Adipose tissue (tissue), 3 donors: Measurements from ENCODE around the gene FBXO31. TPM values are rescaled to one million over a fixed set of nuclear protein-coding genes. Genes with fewer than 3 reads are reported as not detected.

ENCODE experiments used
- H3K27ac ChIP-seq: one replicate; pipeline ENCODE4 v1.5.1; 2013; ENCODE audit warnings: low read depth, low read length
- WGBS, 3 donors: extraction: QIAGEN DNeasy Blood & Tissue Kit; methylation state at CpG; one replicate each; pipeline ENCODE4 v1.1.7; 2013; 5-methylcytosine and 5-hydroxymethylcytosine counted together
- polyA plus RNA-seq, 3 donors: library from polyadenylated mRNA; stranded (reverse); fragments of 200-250 nt; gene quantifications; one replicate each; pipeline ENCODE4 v1.2.3, GENCODE V29; 2013
- donor health status: healthy with polysubstance abuse.
- donor health status: Bipolar disorder and iron deficiency.
- donor health status: healthy.

Gene FBXO31
- polyA plus RNA-seq, 3 donors = 14.6 to 26.6 (median 23.6) TPM

- WGBS, 3 donors = 83 to 93% (median 86%) methylated on average over 17 to 19 of the region's 19 CpGs
- H3K27ac ChIP-seq = no peak overlapping the region
Measured at GRCh38 chr16:87336434-87337240, 46.9 kb downstream of the FBXO31 start.

- H3K27ac ChIP-seq = no peak overlapping the region
- 88 to 90% (median 88%) methylated on average over 18 to 19 of the region's 19 CpGs for WGBS, 3 donors
Measured at GRCh38 chr16:87335625-87336433, 47.7 kb downstream of the FBXO31 start.

- H3K27ac ChIP-seq = no peak overlapping the region
Measured at GRCh38 chr16:87334651-87335624, 48.6 kb downstream of the FBXO31 start.

GRCh38 chr16:87333581-87334331, 49.8 kb downstream of the FBXO31 start:
- H3K27ac ChIP-seq = no peak overlapping the region
- WGBS, 3 donors = 92 to 95% (median 93%) methylated on average over 40 to 41 of the region's 41 CpGs

More at GRCh38 chr16:87334651-87335624, 48.6 kb downstream of the FBXO31 start:
- WGBS, 3 donors = 92 to 93% (median 93%) methylated on average over 29 of the region's 29 CpGs

- 91 to 92% (median 91%) methylated on average over 15 of the region's 15 CpGs for WGBS, 3 donors
- no peak overlapping the region for H3K27ac ChIP-seq
Measured at GRCh38 chr16:87333101-87333500, 50.5 kb downstream of the FBXO31 start.

- 78 to 85% (median 85%) methylated on average over 10 of the region's 10 CpGs for WGBS, 3 donors
- no peak overlapping the region for H3K27ac ChIP-seq
Measured at GRCh38 chr16:87332150-87332549, 51.4 kb downstream of the FBXO31 start.

- 91 to 93% (median 92%) methylated on average over 31 of the region's 31 CpGs for WGBS, 3 donors
- H3K27ac ChIP-seq = no peak overlapping the region
Measured at GRCh38 chr16:87331241-87331801, 52.3 kb downstream of the FBXO31 start.

GRCh38 chr16:87330646-87331045, 52.9 kb downstream of the FBXO31 start:
- no peak overlapping the region for H3K27ac ChIP-seq
- 86 to 95% (median 95%) methylated on average over 15 of the region's 15 CpGs for WGBS, 3 donors

- 92 to 95% (median 92%) methylated on average over 11 of the region's 11 CpGs for WGBS, 3 donors
- no peak overlapping the region for H3K27ac ChIP-seq
Measured at GRCh38 chr16:87330257-87330624, 53.3 kb downstream of the FBXO31 start.

GRCh38 chr16:87329436-87330256, 53.9 kb downstream of the FBXO31 start:
- WGBS, 3 donors = 86 to 89% (median 87%) methylated on average over 20 of the region's 20 CpGs
- no peak overlapping the region for H3K27ac ChIP-seq

- no peak overlapping the region for H3K27ac ChIP-seq
Measured at GRCh38 chr16:87328846-87329245, 54.7 kb downstream of the FBXO31 start.

GRCh38 chr16:87327798-87328495, 55.6 kb downstream of the FBXO31 start:
- H3K27ac ChIP-seq = no peak overlapping the region
- 83 to 91% (median 87%) methylated on average over 19 of the region's 19 CpGs for WGBS, 3 donors

More at GRCh38 chr16:87328846-87329245, 54.7 kb downstream of the FBXO31 start:
- WGBS, 3 donors = 68 to 75% (median 69%) methylated on average over 12 of the region's 12 CpGs

GRCh38 chr16:87326151-87326571, 57.4 kb downstream of the FBXO31 start:
- H3K27ac ChIP-seq = no peak overlapping the region
- WGBS, 3 donors = 70 to 73% (median 71%) methylated on average over 11 of the region's 11 CpGs

GRCh38 chr16:87325423-87325858, 58.1 kb downstream of the FBXO31 start:
- 44 to 70% (median 54%) methylated on average over 15 of the region's 15 CpGs for WGBS, 3 donors
- no peak overlapping the region for H3K27ac ChIP-seq

- WGBS, 3 donors = 44 to 53% (median 49%) methylated on average over 28 of the region's 28 CpGs
- no peak overlapping the region for H3K27ac ChIP-seq
Measured at GRCh38 chr16:87324411-87325275, 58.9 kb downstream of the FBXO31 start.
